GM19397 (cell line): ENCODE data around the gene KBTBD7.

ENCODE experiments used
- ATAC-seq: cut with Tn5 transposase; IDR thresholded peaks from one replicate; pipeline ENCODE4 v1.9.1; 2021; ENCODE audit warnings: mild to moderate bottlenecking, moderate library complexity; ENCODE audit not compliant: unreplicated experiment

Gene KBTBD7

GRCh38 chr13:41193919-41194824, at the start of gene KBTBD7:
Gene KBTBD7 (minus strand): TSS chr13:41194569. CDS start chr13:41194257, 312 bp downstream.
- ATAC-seq: peak; percentile 98

GRCh38 chr13:41241626-41242025, 47.3 kb upstream of the KBTBD7 start:
- ATAC-seq: no peak

GRCh38 chr13:41236369-41236768, 42.0 kb upstream of the KBTBD7 start:
- ATAC-seq: no peak

- ATAC-seq: no peak
Measured at GRCh38 chr13:41232578-41233480, 38.5 kb upstream of the KBTBD7 start.

- no peak for ATAC-seq
Measured at GRCh38 chr13:41231786-41232185, 37.4 kb upstream of the KBTBD7 start.

GRCh38 chr13:41231025-41231677, 36.8 kb upstream of the KBTBD7 start:
- no peak for ATAC-seq

GRCh38 chr13:41229356-41229755, 35.0 kb upstream of the KBTBD7 start:
- no peak for ATAC-seq

GRCh38 chr13:41224113-41225110, 30.0 kb upstream of the KBTBD7 start:
- ATAC-seq: no peak

- ATAC-seq: no peak
Measured at GRCh38 chr13:41222259-41222852, 28.0 kb upstream of the KBTBD7 start.

- no peak for ATAC-seq
Measured at GRCh38 chr13:41220401-41220800, 26.0 kb upstream of the KBTBD7 start.

- no peak for ATAC-seq
Measured at GRCh38 chr13:41216160-41216559, 21.8 kb upstream of the KBTBD7 start.

- no peak for ATAC-seq
Measured at GRCh38 chr13:41213919-41214318, 19.6 kb upstream of the KBTBD7 start.

- ATAC-seq: no peak
Measured at GRCh38 chr13:41213316-41213715, 18.9 kb upstream of the KBTBD7 start.

- ATAC-seq: no peak
Measured at GRCh38 chr13:41212881-41213280, 18.5 kb upstream of the KBTBD7 start.

- ATAC-seq: no peak
Measured at GRCh38 chr13:41211062-41211461, 16.7 kb upstream of the KBTBD7 start.

GRCh38 chr13:41206467-41206866, 12.1 kb upstream of the KBTBD7 start:
- ATAC-seq: no peak

GRCh38 chr13:41203810-41204209, 9.4 kb upstream of the KBTBD7 start:
- ATAC-seq: no peak

- no peak for ATAC-seq
Measured at GRCh38 chr13:41200126-41200525, 5.8 kb upstream of the KBTBD7 start.

- peak; percentile 83 for ATAC-seq
Measured at GRCh38 chr13:41199526-41199925, 5.2 kb upstream of the KBTBD7 start.

GRCh38 chr13:41199079-41199478, 4.7 kb upstream of the KBTBD7 start:
- no peak for ATAC-seq
